HFF-Myc (cell line): ENCODE data around the gene ZNF626.
"Not testable (repeated sequence)": the region's sequence is repeated elsewhere in the genome, so short reads cannot be mapped to it uniquely, and the experiment has no call there.

Experiments used
- DNase-seq: peaks from one replicate; pipeline ENCODE4 v3.0.0-alpha.2; 2011; ENCODE audit warnings: low read depth; ENCODE audit errors: extremely low read depth
- H3K4me3 ChIP-seq: replicated peaks from 2 replicates; pipeline ENCODE4 v1.5.1; 2011; ENCODE audit warnings: low read depth, mild to moderate bottlenecking, control low read depth, low read length
- CTCF ChIP-seq: IDR thresholded peaks from 2 replicates; pipeline ENCODE4 v1.5.1; 2012; ENCODE audit warnings: mild to moderate bottlenecking, low read depth, low read length, control low read depth; ENCODE audit errors: missing control alignments

Gene ZNF626

GRCh38 chr19:20660473-20661140 lies 764 bp downstream of the ZNF626 start:
- H3K4me3 ChIP-seq: peak overlapping the region; percentile 61
- no peak for DNase-seq
- TF ChIP-seq CTCF: no peak

- DNase-seq: no peak
- H3K4me3 ChIP-seq: no peak overlapping the region
- no peak for TF ChIP-seq CTCF
Measured at GRCh38 chr19:20640545-20640944, 20.8 kb downstream of the ZNF626 start.

- no peak overlapping the region for H3K4me3 ChIP-seq
- no peak for DNase-seq
- TF ChIP-seq CTCF: no peak
Measured at GRCh38 chr19:20640023-20640422, 21.3 kb downstream of the ZNF626 start.

GRCh38 chr19:20624560-20624959 lies 36.8 kb downstream of the ZNF626 start:
- H3K4me3 ChIP-seq, DNase-seq: not testable (repeated sequence)

GRCh38 chr19:20616071-20616470 lies 45.3 kb downstream of the ZNF626 start:
- TF ChIP-seq CTCF: no peak
- DNase-seq: no peak
- no peak overlapping the region for H3K4me3 ChIP-seq

GRCh38 chr19:20614971-20615370 lies 46.4 kb downstream of the ZNF626 start:
- not testable (repeated sequence) for H3K4me3 ChIP-seq, DNase-seq

GRCh38 chr19:20612711-20613316 lies 48.6 kb downstream of the ZNF626 start:
- TF ChIP-seq CTCF: no peak
- H3K4me3 ChIP-seq: no peak overlapping the region
- no peak for DNase-seq

- no peak for TF ChIP-seq CTCF
- H3K4me3 ChIP-seq: no peak overlapping the region
- no peak for DNase-seq
Measured at GRCh38 chr19:20611866-20612265, 49.5 kb downstream of the ZNF626 start.
